GM19099 (cell line): ENCODE results near the gene PKP3.
A peak's percentile ranks its signal among the peaks of the same experiment; 100 is the strongest.

Source experiments
- POLR2A ChIP-seq: IDR thresholded peaks from 3 replicates; pipeline ENCODE4 v1.6.1; 2011; ENCODE audit warnings: low read depth; ENCODE audit not compliant: insufficient read length; ENCODE audit errors: extremely low read depth

The PKP3 gene, protein sequence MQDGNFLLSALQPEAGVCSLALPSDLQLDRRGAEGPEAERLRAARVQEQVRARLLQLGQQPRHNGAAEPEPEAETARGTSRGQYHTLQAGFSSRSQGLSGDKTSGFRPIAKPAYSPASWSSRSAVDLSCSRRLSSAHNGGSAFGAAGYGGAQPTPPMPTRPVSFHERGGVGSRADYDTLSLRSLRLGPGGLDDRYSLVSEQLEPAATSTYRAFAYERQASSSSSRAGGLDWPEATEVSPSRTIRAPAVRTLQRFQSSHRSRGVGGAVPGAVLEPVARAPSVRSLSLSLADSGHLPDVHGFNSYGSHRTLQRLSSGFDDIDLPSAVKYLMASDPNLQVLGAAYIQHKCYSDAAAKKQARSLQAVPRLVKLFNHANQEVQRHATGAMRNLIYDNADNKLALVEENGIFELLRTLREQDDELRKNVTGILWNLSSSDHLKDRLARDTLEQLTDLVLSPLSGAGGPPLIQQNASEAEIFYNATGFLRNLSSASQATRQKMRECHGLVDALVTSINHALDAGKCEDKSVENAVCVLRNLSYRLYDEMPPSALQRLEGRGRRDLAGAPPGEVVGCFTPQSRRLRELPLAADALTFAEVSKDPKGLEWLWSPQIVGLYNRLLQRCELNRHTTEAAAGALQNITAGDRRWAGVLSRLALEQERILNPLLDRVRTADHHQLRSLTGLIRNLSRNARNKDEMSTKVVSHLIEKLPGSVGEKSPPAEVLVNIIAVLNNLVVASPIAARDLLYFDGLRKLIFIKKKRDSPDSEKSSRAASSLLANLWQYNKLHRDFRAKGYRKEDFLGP

DNA sequence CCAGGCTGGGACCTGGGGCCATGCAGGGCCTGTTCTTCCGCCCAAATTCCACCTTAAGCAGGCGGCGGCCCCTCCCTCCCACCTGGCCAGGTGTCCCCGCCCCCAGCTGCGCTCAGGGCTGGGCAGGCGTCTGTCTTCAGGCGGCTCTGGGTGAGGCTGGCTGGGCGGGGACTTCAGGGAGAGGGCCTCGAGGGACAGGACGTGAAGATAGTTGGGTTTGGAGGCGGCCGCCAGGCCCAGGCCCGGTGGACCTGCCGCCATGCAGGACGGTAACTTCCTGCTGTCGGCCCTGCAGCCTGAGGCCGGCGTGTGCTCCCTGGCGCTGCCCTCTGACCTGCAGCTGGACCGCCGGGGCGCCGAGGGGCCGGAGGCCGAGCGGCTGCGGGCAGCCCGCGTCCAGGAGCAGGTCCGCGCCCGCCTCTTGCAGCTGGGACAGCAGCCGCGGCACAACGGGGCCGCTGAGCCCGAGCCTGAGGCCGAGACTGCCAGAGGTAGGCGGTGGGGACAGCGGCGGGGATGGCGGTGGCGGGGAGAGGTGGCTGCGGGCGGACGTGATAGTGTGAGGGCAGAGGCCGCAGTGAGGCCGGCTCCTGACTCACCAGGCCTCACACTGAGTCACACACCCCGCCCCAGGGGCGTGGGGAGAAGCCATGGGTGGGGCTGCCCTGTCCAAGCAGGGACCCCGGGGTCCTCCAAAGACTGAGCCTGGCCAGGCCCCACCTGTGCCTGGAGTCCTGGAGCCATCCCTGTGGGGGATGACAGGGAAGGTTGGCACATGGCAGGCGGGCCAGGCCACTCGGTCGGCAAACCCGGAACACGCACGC, at the start of gene PKP3:
Gene PKP3 (plus strand): TSS at position 176 of the 824 bp plus-strand sequence. CDS start 84 bp downstream, at position 260.
- TF ChIP-seq POLR2A, result no peak

DNA sequence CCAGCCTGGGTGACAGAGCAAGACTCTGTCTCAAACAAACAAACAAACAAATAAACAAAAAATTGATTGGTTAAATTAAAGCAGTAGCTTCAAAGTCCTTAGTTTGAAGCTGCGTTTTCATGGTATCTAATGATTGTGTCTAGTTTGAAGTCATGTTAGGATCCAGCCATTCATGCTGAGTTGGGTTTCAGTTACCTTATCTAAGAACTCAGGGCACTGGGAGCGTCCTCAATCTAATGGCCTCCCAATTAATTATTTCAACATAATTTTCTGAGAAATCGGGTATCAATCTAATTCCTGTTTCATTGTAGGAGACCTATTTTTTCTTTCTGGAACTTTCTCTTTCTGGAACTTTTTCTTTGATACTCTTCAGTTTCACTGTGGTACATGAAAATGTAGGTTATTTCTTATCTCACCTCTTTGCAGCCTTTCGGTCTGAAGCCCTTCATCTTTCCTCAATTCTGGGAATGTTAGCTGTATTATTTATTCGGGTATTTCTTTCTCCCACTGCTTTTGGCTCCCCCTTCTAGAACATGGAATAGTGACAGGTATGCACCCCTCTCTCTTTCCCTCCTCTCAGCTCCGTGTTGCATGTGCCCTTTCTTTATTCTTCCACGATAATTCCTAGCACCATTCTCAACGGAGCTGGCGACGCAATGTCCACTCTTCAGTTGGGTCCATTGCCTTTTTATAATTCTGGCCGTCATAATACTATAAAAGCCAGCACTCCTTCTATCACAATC, 49.0 kb upstream of the PKP3 start:
- TF ChIP-seq POLR2A, result no peak

DNA sequence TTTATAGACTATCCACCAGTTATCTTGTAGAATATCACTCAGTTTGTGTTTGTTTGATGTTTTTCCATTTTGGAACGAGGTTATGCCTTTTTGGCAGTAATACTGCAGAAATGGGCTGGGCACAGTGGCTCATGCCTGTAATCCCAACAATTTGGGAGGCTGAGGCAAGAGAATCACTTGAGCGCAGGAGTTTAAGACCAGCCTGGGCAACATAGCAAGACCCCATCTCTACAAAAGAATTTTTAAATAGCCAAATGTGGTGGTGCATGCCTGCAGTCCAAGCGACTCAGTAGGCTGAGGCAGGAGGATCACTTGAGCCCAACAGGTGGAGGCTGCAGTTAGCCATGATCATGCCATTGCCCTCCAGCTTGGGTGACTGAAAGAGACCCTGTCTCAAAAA, 47.5 kb upstream of the PKP3 start:
- no peak for TF ChIP-seq POLR2A

DNA sequence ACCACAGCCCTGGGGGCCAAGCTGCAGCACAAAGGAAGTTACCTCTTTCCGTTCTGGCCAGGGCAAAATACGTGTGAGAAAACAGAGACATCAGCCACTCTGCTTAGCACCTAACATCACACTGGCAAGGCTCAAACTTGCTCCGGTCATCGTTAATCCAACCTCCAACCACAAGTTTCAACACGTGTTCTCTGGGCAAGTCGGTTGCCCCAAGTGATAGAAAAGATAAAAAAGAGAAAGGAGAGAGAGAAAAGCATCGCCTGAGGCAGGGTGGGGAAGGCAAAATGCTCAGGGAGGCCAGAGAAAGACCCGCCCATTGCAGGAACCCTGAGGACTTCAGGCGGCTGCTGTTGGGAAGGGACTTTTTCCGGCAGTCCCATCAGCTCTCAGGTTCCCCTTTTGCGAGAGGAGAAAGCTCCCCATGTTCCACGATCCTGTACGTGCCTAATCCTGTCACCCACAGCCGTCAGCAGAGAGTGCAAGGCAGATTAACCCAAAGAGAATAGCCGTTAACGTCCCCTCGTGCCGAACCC, 43.2 kb upstream of the PKP3 start:
- TF ChIP-seq POLR2A, result peak; percentile 46

DNA sequence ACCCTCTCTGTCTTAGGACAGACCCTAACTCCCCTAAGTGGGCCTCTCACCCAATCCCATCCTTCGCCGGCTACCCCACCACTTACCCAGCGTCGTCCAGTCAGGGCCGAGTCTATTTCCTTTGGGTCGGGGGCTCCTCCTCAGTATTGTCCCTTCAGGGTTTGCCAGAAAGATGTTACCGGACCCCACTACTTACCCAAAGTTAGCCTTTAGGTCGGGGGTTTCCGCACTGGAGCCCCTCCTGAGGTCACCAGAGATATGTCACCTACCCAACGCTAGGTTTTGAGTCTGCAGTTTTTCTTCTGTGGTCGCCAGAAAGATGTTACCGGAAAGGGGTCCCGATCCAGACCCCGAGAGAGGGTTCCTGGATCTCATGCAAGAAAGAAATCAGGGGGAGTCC, 42.6 kb upstream of the PKP3 start:
- TF ChIP-seq POLR2A, result no peak

DNA sequence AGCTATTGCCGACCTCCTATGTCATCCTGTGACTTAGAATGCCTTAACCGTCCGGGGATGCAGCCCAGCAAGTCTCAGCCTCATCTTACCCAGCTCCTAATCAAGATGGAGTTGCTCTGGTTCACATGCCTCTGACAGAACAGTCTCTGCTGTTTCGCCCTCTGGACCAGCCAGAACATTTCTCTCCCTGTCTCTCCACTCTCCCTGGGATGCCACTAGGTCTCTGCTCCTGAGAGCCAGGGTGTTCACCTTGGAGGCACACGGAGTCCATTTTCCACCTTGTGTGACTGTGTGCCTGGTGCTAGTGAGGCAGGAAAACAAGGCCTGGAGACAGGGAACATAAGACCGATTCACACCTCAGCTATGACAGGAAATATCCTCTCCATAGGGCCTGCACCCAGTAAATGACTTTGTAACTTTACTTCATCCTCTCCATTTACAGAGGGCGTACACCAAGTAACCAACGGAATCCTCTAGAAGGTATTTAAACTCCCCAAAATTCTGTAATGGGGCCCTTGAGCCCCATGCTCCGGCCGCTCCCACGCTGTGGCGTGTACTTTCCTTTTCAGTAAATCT, 41.5 kb upstream of the PKP3 start:
- no peak for TF ChIP-seq POLR2A

DNA sequence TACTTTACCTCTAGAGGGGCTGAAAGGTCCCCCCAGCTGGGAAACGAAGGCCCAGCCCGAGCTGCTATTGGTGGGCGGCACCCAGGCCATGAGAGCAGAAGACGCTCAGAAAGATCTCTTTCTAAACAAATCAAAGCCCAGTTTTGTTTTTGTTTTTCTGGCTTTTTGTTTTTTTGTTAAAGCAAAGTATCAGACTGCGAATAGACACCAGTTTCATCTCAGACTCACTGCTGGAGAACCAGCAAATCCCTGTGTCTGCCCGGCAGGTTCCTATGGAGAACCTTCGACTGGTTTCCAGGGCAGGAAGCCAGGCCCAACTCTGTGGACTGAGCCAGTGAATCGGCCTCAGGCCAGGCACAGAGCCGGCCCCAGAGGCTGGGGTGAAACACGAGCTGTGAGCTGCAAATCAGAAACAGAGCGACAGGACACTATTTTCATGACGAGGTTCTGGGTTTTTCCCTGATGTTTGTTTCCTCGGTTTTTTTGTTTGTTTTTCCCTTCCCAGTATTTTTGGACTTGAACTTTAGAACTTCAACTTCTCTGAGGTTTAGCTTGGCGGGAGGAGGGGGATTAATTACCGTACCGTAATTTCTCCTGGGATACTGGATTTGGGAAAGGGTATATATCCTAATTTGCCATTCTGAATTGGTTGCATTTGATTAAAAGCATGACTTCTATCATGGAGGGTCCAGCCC, 40.7 kb upstream of the PKP3 start:
- no peak for TF ChIP-seq POLR2A

DNA sequence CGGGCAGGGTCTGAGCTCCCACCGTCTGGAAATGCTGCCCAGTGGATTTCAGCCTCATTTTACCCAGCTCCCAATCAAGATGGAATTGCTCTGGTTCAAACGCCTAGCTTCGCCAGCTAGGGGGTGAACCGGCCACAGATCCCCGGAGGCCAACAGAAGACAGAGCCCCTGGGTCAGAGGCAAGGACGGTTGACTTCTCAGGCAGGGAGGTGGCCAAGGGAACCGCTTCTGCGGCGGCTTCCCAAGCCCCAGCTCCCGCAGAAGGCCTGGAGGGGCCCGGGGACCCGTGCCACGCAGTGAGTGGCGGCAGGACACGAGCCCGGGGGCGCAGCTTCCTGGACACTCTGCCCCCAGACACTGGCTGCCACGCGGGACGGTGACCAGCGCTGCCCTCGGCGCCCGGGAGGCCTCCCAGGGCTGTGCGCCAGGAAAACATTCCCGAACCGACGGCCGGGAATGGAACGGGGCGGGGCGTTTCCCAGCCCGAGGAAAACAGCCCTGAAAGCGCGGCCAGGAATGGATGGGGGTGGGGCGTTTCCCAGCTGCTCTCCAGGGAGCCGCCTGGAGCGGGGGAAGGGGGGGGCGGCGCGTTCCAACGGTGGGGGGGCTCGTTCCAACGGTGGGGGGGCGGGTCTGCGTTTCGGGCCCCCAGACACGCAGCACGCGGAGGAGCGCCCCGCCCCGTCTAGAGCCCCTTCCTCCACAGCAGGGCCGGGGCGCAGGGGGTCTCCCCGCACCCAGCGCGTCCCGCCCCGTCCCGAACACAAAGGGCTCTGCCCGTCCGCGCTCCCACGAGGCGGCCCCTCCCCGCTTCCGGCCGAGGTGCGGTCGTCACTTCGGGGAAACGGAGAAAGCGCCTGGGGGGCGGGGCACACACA, 38.2 kb upstream of the PKP3 start:
- TF ChIP-seq POLR2A, result peak; percentile 71

DNA sequence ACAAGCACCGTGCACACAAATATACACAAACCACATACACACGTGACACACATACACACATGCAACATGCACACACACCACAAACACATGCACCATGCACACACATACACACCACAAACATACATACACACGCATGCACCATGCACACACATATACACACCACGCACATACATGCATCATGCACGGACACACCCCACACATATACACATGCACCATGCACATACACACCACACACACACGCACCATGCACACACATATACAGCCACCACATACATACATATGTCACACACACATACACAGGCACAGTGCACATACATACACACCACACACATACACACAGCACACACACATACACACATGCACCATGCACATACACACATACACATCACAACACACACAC, 37.4 kb upstream of the PKP3 start:
- no peak for TF ChIP-seq POLR2A

DNA sequence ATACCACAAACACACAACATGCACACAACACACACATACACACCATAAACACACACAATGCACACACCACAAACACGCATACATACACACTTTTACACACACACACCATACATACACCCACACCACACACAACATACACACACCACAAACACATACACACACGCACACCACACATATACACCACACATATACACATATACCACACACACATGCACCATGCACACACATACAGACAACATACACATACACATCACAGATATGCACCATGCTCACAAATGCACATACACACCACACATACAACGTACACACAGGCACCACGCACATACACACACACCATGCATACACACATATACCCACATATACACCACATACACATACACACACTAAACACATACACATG, 36.4 kb upstream of the PKP3 start:
- no peak for TF ChIP-seq POLR2A

DNA sequence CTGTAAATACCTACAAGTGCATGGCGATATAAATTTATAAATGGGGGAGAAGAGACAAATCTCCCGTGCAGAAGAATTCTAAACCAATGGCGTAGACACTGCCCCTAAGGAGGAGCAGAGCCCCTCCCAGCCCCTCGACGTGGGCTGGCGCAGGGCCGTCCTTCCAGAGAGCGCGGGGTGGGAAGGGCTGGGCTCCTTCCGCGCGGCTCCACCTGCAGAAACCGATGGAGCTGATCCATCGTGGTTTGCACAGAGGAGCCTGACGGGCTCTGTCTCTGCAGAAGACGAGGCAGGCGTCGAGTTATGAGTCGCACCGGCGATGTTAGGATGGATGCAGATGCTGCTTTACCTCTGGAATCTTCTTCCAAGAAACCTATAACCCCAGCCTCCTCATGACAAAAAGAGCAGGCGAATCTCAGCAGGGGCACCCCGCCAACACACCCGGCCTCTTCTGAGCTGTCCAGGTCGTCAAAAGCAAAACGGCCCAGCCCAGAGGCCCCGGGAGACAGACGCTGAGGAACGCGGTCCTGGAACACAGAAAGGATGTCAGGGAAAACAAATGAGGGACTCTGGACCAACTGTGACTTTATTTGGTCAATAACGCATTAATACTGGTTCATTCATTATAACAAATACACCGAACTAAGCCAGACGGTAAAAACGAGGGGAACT, 35.7 kb upstream of the PKP3 start:
- TF ChIP-seq POLR2A, result no peak

DNA sequence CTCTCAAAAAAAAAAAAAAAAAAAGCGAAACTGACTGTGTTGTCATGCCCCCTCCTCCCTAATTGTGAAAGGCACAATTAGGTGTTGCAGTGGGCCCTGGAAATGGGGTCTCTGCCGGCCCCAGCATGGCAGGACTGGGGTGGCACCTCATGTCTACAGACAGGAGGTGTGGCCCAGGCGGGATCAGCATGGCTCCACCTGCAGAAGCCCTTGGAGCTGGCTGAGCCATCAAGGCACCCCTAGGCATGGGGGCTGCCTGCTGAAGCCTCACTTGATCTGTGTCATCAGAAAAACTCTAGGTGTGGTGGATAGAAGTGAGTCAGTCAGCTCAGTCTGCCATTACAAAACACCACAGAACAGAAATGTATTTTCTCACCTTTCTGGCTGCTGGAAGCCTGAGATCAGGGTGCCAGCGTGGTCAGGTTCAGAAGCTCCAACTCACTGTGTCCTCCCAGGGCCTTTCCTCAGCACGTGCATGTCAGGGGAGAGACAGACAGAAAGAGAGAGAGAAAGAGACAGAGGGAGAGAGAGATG, 34.8 kb upstream of the PKP3 start:
- TF ChIP-seq POLR2A, result no peak
